Cardiac fibroblast (primary cell): ENCODE results near the gene MAGI2.

Experiments
- DNase-seq, 2 donors: peaks; one replicate each; pipeline versions ENCODE4 v3.0.0 to v3.0.0-alpha.2; 2010; ENCODE audit warnings: low read depth in 2 of 2
- H3K4me3 ChIP-seq, 2 donors: replicated peaks in 1 of 2; 1 replicate in 1 of 2; 2 replicates in 1 of 2; pipeline ENCODE4 v1.5.1; 2011; ENCODE audit warnings: low read depth in 2 of 2, low read length in 2 of 2, mild to moderate bottlenecking in 2 of 2, moderate library complexity in 1 of 2
- CTCF ChIP-seq: IDR thresholded peaks from one replicate; pipeline ENCODE4 v1.5.1; 2011; ENCODE audit warnings: low read depth, mild to moderate bottlenecking, low read length, inconsistent platforms

MAGI2 gene

GRCh38 chr7:78171398-78171797, 1282.1 kb downstream of the MAGI2 start:
- no peak for DNase-seq
- H3K4me3 ChIP-seq: no peak overlapping the region
- no peak for TF ChIP-seq CTCF

- H3K4me3 ChIP-seq: no peak overlapping the region
- TF ChIP-seq CTCF: no peak
- no peak for DNase-seq
Observed at GRCh38 chr7:78170815-78171214, 1282.7 kb downstream of the MAGI2 start.

GRCh38 chr7:78169992-78170391, 1283.5 kb downstream of the MAGI2 start:
- DNase-seq: no peak
- TF ChIP-seq CTCF: no peak

GRCh38 chr7:78168865-78169264, 1284.6 kb downstream of the MAGI2 start:
- H3K4me3 ChIP-seq: no peak overlapping the region
- TF ChIP-seq CTCF: no peak

More at GRCh38 chr7:78169992-78170391, 1283.5 kb downstream of the MAGI2 start:
- H3K4me3 ChIP-seq: no peak overlapping the region

GRCh38 chr7:78167860-78168259, 1285.6 kb downstream of the MAGI2 start:
- no peak for DNase-seq
- TF ChIP-seq CTCF: no peak
- no peak overlapping the region for H3K4me3 ChIP-seq

More at GRCh38 chr7:78168865-78169264, 1284.6 kb downstream of the MAGI2 start:
- DNase-seq: no peak

- no peak for TF ChIP-seq CTCF
- H3K4me3 ChIP-seq: no peak overlapping the region
- DNase-seq: no peak
Observed at GRCh38 chr7:78165854-78166253, 1287.6 kb downstream of the MAGI2 start.

- no peak overlapping the region for H3K4me3 ChIP-seq
- no peak for DNase-seq
- TF ChIP-seq CTCF: no peak
Observed at GRCh38 chr7:78165454-78165853, 1288.0 kb downstream of the MAGI2 start.
